ENCODE data around the gene HNRNPUL2.

- TF ChIP-seq POLR2A (IDR thresholded peaks at IDR 0.05; ENCODE audit: extremely low read depth, insufficient read length) (no peak), CTCF (IDR thresholded peaks at IDR 0.05; ENCODE audit: low read depth, low read length) (no peak)
Measured at GRCh38 chr11:62707277-62707861, 19.9 kb downstream of the HNRNPUL2 start, which contains the start of the genes BSCL2 and GNG3.

Data from NB4 (cell line).